PC-9 (cell line): Measurements from ENCODE around the gene MACROD2.

Source experiments
- EZH2 ChIP-seq: fragments of 200-600 bp; sonication (generic); IDR thresholded peaks from 2 replicates; pipeline ENCODE4 v1.8.0; 2017; ENCODE audit warnings: antibody characterized with exemption, low read depth
- TF ChIP-seq, protein P1 (sequence below): fragments of 200-600 bp; sonication (generic); conservative IDR thresholded peaks from 2 replicates; pipeline ENCODE4 v1.6.1; 2017; ENCODE audit warnings: mixed run types, antibody characterized with exemption, mild to moderate bottlenecking, moderate library complexity

DNA sequence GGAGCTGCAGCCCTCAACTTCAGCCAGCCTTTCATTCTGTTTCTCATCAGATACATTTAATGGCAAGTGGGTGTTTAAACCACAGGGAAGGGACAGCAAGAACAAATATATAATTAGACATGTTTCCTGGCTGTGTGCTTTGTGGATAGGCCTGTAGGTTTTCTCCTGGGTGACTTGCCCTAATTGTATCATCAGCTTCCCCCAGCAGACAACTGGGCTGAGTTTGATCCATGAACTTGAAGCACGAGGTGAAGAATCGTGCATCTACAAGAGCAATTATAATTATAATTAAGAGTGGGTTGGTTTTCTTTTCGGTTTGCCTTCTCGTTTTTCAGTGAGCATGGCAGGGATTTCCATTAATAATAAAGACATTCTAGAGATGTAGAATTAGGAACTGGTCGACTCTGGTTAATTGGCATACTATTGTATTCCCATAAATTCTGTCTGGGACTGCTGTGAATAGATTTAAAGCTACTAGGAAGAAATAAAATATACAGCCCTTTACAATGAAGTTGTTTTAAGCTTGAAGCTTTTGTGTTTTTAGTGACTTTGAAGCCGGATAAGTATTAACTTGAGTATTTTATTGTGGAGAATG, 1525.7 kb downstream of the MACROD2 start:
- TF ChIP-seq EZH2 = no peak
- TF ChIP-seq, protein P1, sequence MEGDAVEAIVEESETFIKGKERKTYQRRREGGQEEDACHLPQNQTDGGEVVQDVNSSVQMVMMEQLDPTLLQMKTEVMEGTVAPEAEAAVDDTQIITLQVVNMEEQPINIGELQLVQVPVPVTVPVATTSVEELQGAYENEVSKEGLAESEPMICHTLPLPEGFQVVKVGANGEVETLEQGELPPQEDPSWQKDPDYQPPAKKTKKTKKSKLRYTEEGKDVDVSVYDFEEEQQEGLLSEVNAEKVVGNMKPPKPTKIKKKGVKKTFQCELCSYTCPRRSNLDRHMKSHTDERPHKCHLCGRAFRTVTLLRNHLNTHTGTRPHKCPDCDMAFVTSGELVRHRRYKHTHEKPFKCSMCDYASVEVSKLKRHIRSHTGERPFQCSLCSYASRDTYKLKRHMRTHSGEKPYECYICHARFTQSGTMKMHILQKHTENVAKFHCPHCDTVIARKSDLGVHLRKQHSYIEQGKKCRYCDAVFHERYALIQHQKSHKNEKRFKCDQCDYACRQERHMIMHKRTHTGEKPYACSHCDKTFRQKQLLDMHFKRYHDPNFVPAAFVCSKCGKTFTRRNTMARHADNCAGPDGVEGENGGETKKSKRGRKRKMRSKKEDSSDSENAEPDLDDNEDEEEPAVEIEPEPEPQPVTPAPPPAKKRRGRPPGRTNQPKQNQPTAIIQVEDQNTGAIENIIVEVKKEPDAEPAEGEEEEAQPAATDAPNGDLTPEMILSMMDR = no peak
